ENCODE measurements around the gene ZSCAN10.
"Not testable (repeated sequence)": the region's sequence is repeated elsewhere in the genome, so short reads cannot be mapped to it uniquely, and the experiment has no call there.

ZSCAN10 gene

DNA sequence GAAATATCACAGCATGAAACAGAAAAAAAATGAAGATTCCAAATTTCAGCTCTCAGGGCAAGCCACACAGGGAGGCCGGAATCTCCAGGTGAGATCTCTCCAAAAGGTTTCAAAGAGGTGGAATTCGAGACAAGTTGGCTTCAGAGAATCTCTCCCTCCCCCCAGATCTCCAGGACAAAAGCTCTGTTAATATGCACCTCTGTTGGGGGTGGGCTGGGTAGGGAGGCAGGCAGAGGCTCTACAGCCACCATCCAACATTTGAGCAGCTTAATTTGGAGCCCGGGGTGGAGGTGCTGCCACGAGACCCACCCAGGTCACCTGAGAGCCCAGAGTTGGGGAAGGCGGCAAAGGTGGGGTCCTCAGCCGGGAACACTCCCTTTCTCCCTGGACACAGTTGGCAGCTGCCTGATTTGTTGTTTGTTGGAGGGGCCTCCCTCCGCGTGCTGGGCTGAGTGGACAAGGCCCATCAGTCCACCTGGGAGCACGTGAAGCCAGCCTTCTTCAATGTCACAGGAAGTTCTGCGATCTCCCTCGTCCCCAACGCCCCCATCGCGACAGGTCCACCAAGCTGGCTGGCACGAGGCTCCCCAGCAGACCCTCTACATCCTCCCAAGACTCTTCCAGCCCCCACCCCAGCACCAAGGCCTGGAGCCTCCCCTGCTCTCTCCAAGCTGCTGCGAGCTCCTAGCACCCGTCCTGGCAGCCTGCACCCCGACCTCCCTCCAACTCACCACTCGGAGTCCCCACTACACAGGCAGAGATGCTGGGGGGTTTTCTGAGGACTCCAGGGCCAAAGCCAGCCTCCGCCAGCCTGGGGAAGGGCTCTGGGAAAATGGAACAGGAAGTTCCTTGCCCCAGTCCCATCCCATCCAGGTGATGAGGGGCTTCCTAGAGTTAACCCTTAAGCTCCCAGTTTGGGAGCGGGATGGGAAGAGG, at the start of gene ZSCAN10:
TSS of gene ZSCAN10 (minus strand) at position 836 of the 936 bp plus-strand sequence. CDS start 6,357 bp downstream, outside the sequence.
- no peak for DNase-seq (ENCODE audit: low read depth, low spot score)

DNA sequence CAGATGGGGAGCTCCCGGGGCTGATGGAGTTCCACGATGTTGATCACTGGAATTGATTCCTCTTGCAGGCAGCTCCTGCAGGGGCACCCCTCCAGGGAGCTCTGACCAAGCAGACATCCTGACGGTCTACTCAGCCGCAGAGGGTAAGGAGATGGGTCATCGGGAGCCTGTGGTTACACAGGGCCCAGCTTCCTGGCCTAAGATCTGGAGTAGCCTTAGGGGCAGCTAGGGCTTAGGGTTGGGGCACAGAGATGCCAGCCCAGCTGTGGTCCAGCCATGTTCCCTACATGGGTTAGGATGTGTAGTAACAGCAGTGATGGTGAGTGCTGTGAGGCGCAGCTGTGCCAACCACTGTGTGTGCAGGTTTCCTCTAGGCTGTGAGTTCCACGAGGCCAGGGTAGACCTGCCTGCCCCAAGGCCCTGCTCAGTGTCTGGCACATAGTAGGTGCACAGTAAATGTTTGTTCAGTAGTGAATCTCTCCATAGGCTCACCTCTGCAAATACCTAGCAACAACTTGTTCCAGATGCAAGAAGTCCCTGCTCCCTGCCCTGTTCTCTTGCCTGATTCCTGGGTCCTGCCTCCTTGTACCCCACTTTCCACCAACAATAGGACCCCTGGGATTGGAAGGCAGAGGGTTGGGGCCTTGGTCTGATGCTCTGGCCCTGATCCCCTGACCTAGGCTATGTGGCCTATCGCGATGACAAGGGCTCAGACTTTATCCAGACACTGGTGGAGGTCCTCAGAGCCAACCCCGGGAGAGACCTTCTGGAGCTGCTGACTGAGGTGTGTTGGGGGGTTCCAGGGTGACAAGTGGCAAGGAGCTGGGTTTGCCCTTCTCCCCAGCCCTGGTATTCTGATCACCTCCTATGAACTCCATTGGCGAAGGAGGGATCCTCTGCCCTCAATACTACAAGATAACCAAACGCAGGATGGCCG, 49.4 kb upstream of the ZSCAN10 start:
- no peak for DNase-seq (ENCODE audit: low read depth, low spot score)

DNA sequence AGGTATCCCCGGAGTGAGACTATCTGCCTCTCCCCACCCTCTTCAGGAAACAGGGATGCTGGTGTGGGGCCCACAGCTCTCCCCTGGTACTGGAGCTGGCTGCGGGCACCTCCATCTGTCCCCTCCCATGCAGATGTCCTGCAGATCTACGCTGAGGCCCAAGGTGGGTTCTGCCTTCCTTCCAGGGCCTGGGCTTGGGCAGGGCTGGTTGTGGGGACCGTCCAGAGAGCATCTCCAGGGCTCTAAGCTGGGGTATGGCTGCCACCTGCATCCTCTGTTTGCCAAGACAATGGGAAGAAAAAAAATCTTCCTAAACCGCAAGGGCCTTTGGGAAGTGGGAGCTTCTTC, 48.6 kb upstream of the ZSCAN10 start:
- DNase-seq (ENCODE audit: low read depth, low spot score), result no peak

DNA sequence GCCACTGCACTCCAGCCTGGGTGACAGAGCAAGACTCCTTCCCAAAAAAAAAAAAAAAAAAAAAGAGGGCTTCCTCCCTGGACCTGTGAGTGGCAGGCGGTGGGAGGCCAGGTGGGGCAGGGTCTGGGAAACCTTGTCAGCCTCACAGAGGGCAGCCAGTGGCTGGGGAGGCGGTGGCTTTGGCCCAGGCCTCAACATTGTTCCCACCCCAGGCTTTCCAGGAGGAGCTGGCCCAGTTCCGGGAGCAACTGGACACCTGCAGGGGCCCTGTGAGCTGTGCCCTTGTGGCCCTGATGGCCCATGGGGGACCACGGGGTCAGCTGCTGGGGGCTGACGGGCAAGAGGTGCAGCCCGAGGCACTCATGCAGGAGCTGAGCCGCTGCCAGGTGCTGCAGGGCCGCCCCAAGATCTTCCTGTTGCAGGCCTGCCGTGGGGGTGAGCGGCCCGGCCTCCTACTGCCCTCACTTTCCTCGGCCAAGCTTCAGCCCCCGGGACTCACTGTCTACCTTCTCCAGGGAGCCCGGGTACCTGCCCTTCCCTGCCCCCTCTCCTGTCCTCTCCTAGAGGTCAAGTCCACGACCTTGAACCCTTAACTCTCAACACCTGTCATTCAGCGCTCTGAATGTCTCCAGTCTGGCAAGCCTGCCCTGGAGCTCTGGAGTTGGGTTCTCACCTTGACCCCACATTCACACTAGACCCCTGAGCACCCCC, 48.1 kb upstream of the ZSCAN10 start:
- no peak for DNase-seq (ENCODE audit: low read depth, low spot score)

DNA sequence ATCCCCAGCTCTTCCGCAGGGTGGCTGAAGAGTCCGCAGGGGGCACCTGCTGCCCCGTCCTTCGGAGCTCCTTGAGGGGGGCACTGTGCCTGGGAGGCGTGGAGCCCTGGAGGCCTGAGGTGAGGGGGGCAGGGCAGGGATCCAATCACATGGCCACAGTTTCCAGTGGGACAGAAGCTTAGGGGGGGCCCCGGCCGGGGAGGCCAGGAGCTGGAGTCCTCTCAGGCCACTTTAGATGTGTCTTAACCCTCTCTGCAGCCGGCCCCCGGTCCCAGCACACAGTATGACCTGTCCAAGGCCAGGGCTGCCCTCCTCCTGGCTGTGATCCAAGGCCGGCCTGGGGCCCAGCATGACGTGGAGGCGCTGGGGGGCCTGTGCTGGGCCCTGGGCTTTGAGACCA, 46.6 kb upstream of the ZSCAN10 start:
- DNase-seq (ENCODE audit: low read depth, low spot score), result no peak

DNA sequence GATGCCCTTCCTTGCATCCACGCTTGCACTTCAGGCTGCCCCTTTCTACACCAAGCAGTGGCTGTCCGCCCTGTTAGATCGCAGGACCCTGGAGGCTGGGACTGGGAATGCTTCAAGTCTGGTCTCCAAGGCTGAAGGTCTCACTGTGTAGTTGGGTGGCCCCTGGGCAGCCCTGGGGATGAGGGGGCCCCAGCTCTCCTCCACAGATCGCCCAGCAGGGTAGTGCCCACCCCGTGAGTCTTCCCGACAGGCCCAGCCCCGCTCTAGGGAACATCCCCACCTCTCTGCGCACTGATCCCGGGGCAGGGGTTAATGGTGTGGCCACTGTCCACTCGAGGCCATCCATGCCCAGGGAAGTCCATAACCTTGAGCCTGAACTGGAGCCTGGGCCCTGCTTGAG, 46.1 kb upstream of the ZSCAN10 start:
- DNase-seq (ENCODE audit: low read depth, low spot score), result no peak

DNA sequence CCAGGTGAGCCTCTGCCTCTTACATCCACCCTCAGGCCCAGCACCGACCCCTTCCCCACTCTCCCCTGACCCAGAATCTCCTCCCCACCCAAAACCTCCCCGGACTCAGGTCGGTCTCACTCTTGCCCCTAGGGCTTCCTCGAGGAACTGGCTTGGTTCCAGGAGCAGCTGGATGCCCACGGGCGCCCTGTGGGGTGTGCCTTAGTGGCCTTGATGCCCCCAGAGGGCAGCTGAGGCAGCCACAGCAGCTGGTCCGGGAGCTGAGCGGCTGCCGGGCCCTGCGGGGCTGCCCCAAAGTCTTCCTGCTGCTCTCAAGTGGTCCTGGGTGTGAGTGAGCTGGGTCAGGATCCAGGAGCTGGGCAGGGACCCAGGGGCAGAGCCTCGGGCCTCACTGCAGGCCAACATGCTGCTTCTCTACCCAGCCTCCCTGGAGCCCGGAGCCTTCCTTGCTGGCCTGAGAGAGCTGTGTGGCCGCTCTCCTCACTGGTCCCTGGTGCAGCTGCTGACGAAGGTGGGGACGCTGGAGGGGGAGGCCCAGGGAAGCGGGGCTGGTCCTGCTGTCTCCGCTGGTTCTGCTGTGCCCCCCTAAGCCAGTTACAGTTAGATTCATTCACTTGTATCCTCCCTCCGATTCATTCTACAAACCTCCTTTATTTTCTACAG, 45.4 kb upstream of the ZSCAN10 start:
- no peak for DNase-seq (ENCODE audit: low read depth, low spot score)

DNA sequence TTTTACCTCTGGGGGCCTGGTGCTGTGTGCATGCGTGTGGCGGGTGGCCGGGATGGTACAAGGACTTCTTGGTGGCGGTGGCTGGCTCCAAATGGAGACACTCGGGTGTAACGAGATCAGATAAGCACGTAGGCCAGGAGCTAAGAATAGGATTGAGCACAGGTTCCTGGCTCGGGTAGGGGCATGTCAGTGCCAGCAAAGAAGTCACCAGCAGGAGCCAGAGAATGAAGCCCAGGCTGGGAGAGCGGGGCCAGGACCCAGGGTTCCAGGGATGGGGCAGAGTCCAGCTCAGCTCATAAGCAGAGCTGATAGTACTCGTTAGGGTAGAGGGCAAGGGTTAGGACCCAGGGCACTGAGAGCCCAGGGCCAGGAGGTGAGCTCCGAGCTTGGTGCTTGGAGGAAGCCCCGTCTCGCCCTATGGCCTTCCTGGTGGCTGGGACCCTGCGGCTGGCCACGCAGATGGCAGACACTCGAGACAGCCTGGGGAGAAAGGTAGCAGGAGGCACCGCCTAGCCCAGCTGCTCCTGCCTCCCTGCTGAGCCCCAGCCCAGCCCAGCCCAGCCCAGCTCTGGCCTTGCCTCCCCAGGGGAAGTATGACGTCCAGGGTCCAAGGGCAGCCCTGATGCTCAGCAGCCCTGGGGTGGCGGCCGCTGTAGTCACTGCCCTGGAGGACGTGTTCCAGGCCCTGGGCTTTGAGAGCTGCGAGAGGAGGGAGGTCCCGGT, 44.7 kb upstream of the ZSCAN10 start:
- no peak for DNase-seq (ENCODE audit: low read depth, low spot score)

DNA sequence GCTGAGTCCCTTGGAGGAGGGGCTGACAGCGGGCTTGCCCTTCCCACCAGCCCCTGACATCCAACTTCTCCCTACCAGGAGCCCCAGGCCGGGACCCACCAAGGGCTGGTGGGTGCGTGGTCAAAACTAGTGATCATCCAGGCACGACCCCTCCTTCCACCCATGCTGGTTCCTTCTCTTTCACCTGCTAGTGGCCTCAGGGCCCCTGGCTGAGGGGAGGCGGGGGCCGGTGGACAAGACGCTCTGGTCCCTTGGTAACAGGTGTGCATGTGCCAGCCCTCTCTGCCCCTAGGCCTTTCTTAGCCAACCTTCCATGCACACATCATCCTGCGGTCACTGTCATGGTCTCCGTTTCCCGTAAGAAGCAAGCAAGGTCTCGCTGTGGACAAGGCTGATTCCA, 44.1 kb upstream of the ZSCAN10 start:
- DNase-seq (ENCODE audit: low read depth, low spot score), result no peak

DNA sequence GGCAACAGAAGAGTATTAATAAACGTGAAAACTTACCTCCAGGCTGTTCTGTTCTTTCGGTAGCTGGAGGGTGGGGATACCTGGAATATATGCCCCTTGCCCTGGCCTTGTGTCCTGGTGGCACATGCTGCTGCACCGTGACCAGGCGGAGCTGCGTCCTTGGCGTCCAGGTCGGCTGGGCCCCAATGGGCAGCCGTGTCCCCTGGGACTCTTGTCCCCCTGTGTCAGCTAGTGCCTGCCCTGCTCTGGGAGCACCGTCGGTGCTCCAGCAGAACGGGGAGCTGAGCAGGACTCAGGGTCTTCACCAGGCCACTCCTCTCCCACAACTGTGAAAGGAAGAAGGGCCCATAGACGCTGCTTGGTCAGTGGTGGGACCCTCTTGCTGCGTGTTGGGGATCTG, 43.7 kb upstream of the ZSCAN10 start:
- no peak for DNase-seq (ENCODE audit: low read depth, low spot score)

DNA sequence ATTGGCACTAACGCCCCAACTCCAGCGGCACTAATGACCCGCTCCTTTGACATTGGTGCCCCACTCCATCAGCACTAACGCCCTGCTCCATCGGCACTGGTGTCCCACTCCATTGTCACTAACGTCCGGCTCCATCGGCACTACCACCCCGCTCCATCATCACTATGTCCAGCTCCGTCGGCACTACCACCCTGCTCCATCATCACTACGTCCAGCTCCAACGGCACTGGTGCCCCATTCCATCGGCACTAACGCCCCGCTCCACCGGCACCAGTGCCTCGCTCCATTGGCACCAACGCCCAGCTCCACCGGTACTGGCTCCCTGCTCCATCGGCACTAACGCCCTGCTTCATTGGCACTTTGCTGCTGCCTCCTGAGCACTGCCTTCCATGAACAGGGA, 43.2 kb upstream of the ZSCAN10 start:
- no peak for DNase-seq (ENCODE audit: low read depth, low spot score)

DNA sequence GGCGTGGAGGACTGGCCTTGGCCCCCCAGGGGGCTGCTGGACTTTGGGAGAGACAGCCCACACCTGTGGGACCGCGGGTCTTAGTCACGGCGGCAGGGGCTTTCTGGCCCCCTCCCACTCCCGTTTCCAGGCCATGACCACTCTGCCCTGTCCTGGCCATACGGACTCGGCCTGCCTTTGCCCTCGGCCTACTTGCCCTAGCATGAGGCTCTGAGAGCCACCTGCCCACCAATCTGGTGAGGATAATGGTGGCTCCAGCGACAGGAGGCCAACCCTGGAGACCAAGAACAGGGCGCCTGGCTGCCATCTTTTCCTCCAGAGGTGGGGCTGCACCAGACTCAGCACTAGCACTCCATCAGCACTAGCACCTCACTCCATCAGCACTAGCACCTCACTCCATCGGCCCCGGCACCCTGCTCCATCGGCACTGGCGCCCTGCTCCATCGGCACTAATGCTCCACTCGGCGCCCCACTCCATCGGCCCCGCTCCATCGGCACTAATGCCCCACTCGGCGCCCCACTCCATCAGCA, 42.8 kb upstream of the ZSCAN10 start:
- no peak for DNase-seq (ENCODE audit: low read depth, low spot score)

DNA sequence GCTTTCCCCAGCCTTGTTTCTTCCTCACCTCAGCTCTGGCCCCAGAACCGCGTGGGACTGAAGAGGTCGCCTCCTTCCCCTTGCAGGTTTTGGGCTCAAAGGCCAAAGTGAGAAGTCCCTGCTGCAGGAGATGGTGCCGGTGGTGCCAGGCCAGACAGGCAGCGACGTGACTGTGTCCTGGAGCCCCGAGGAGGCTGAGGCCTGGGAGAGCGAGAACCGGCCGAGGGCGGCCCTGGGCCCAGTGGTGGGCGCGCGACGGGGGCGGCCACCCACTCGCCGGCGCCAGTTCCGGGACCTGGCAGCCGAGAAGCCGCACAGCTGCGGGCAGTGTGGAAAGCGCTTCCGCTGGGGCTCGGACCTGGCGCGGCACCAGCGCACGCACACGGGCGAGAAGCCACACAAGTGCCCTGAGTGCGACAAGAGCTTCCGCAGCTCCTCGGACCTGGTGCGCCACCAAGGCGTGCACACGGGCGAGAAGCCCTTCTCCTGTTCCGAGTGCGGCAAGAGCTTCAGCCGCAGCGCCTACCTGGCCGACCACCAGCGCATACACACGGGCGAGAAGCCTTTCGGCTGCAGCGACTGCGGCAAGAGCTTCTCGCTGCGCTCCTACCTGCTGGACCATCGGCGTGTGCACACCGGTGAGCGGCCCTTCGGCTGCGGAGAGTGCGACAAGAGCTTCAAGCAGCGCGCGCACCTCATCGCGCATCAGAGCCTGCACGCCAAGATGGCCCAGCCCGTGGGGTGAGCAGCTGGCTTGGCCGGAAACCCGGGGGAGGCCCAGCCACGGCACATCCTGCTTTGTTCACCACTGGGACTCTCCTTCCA, 41.7 kb upstream of the ZSCAN10 start:
- no peak for DNase-seq (ENCODE audit: low read depth, low spot score)

DNA sequence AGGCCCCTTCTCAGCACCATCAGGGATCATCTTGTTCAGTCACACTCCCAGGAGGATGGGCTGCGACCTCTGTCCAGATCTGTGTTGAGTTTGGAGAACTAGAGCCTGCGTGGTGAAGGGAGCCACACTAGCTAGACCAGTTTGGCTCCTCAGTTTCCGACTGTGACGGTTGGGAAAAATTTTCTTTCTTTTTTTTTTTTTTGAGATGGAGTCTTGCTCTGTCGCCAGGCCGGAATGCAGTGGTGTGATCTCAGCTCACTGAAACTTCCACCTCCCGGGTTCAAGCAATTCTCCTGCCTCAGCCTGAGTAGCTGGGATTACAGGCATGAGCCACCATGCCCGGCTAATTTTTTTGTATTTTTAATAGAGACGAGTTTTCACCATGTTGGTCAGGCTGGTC, 40.5 kb upstream of the ZSCAN10 start:
- DNase-seq (ENCODE audit: low read depth, low spot score), result not testable (repeated sequence)

DNA sequence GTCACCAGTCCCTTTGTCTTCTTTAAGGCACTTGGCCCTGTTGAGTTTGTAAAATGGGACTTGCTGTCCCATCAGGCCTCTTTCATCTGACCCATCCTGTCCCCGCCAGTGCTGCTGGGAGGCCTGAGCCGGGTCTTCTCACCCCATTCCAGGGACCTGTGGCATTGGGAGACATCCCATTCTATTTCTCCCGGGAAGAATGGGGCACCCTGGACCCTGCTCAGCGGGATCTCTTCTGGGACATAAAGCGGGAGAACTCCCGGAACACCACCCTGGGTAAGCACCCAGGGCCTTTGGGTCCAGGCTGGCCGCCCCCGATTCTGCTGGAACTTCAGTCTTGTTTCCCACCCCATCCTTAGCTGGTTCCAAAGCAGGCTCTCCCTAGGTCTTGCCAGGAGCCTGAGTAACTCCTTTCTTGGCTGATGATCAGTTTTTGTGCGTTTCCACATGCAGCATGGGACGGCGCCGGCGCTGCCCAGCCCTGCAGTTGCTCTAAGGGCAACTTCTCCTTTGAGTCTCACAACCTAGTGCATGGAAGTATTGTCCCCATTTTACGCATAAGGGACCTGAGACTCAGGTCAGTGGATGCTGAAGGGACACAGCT, 39.8 kb upstream of the ZSCAN10 start:
- DNase-seq (ENCODE audit: low read depth, low spot score), result no peak

DNA sequence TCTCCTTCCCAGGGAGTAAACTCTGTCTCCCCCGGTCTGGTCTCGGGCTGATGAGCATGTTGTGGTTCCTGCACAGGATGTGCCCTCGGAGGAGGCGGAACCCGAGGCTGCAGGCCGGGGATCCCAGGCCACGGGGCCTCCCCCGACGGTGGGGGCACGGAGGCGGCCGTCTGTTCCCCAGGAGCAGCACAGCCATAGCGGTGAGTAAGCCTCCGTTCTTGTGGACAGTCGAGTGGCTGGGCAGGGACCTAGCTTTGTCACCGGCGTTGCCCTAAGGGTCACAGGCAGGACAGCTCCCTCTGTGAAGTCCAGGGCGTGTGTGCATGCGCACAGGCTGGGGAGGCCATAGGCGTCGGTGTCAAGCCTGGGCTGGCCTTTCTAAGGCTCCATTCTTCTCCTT, 39.2 kb upstream of the ZSCAN10 start:
- no peak for DNase-seq (ENCODE audit: low read depth, low spot score)

DNA sequence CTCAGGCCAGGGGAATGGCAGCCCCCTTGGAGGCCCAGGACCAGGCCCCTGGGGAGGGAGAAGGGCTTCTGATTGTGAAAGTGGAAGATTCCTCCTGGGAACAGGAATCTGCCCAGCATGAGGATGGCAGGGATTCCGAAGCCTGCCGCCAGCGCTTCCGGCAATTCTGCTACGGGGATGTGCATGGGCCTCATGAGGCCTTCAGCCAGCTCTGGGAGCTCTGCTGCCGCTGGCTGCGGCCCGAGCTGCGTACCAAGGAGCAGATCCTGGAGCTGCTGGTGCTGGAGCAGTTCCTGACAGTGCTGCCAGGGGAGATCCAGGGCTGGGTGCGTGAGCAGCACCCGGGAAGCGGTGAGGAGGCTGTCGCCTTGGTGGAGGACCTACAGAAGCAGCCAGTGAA, 38.2 kb upstream of the ZSCAN10 start:
- no peak for DNase-seq (ENCODE audit: low read depth, low spot score)

DNA sequence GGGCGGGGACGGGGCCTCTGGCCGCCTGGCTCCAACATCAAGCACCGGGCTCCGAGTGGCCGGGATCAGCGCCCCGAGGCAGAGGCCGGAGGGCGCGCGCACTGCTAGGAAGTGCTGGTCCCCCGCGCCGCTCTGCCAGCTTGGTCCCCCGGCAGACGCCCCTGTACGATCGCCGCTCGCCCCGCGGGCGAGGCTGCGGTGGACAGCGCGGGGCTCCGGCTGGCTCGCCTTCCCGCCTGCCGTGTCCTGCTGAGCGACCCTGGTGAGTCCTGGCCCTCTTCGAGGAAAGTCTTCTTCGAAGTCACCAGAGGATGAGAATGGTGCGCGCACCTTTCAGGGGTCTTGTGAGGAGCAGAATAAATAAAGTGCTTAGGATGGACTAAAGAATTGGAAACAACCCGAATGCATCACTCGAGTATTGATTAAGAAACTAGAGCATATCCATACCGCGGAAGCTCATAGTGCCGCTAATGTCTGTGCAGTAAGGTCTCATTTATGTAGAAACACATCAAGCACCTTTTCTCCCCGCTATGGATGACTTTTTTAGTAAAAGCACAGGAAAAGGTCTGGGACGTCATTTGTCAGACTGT, 36.1 kb upstream of the ZSCAN10 start:
- no peak for DNase-seq (ENCODE audit: low read depth, low spot score)
